D721Med (cell line): ENCODE data around the gene NIP7.
"Not testable (repeated sequence)": the region's sequence is repeated elsewhere in the genome, so short reads cannot be mapped to it uniquely, and the experiment has no call there.

ENCODE experiments used
- DNase-seq: peaks from one replicate; pipeline ENCODE4 v3.0.0; 2011; ENCODE audit warnings: low spot score; ENCODE audit not compliant: insufficient read length
- FAIRE-seq: peaks from 2 replicates; lab custom pipeline; 2011; peaks lifted over from hg19 to GRCh38; lab: Jason Lieb, UNC
- CTCF ChIP-seq: IDR thresholded peaks from 2 replicates; pipeline ENCODE4 v1.5.1; 2012; ENCODE audit warnings: mild to moderate bottlenecking, control low read depth; ENCODE audit not compliant: insufficient read depth; ENCODE audit errors: missing control alignments

Gene NIP7

GRCh38 chr16:69345923-69346322 lies 6.4 kb downstream of the NIP7 start:
- DNase-seq (no peak), FAIRE-seq (no peak)
- no peak for TF ChIP-seq CTCF

- DNase-seq (no peak), FAIRE-seq (no peak)
- no peak for TF ChIP-seq CTCF
These were observed 7.1 kb downstream of the NIP7 start for GRCh38 chr16:69346683-69347082.

GRCh38 chr16:69348222-69348621 lies 8.7 kb downstream of the NIP7 start:
- TF ChIP-seq CTCF: no peak
- DNase-seq (no peak), FAIRE-seq (no peak)

- DNase-seq (no peak), FAIRE-seq (no peak)
- no peak for TF ChIP-seq CTCF
These were observed 10.0 kb downstream of the NIP7 start for GRCh38 chr16:69349536-69349935.

- FAIRE-seq (no peak), DNase-seq (no peak)
- no peak for TF ChIP-seq CTCF
These were observed 11.1 kb downstream of the NIP7 start for GRCh38 chr16:69350536-69351133.

GRCh38 chr16:69351309-69352027 lies 11.9 kb downstream of the NIP7 start, which contains the start of gene TMED6:
Gene TMED6, minus strand, starts transcription at chr16:69351786. Its CDS starts 33 bp downstream, at chr16:69351753.
- DNase-seq (no peak), FAIRE-seq (no peak)
- TF ChIP-seq CTCF: no peak

GRCh38 chr16:69360070-69360469 lies 20.5 kb downstream of the NIP7 start:
- not testable (repeated sequence) for DNase-seq, FAIRE-seq
